Astrocyte of the cerebellum (primary cell): ENCODE data around the gene NXPH4.

ENCODE experiments used
- DNase-seq: peaks from one replicate; pipeline ENCODE4 v3.0.0-alpha.2; 2011; ENCODE audit warnings: low read depth
- H3K4me3 ChIP-seq: 2 replicates; pipeline ENCODE4 v1.5.1; 2011; ENCODE audit warnings: mild to moderate bottlenecking, low read depth, low read length, moderate library complexity
- in situ Hi-C: cut with HindIII; loops from 2 replicates; pipeline ENCODE4 v1.10.0; 2017; ENCODE audit warnings: low sequenced_read_pairs
- TF ChIP-seq, protein P1 (sequence below): IDR thresholded peaks from 2 replicates; pipeline ENCODE4 v1.5.1; 2012; ENCODE audit warnings: low read length, low read depth, moderate library complexity, mild to moderate bottlenecking; ENCODE audit errors: missing control alignments

Gene NXPH4

GRCh38 chr12:57195186-57195585 lies 21.4 kb upstream of the NXPH4 start:
- no peak overlapping the region for H3K4me3 ChIP-seq
- in situ Hi-C loops: no loop called here
- TF ChIP-seq, protein P1, sequence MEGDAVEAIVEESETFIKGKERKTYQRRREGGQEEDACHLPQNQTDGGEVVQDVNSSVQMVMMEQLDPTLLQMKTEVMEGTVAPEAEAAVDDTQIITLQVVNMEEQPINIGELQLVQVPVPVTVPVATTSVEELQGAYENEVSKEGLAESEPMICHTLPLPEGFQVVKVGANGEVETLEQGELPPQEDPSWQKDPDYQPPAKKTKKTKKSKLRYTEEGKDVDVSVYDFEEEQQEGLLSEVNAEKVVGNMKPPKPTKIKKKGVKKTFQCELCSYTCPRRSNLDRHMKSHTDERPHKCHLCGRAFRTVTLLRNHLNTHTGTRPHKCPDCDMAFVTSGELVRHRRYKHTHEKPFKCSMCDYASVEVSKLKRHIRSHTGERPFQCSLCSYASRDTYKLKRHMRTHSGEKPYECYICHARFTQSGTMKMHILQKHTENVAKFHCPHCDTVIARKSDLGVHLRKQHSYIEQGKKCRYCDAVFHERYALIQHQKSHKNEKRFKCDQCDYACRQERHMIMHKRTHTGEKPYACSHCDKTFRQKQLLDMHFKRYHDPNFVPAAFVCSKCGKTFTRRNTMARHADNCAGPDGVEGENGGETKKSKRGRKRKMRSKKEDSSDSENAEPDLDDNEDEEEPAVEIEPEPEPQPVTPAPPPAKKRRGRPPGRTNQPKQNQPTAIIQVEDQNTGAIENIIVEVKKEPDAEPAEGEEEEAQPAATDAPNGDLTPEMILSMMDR: no peak
- DNase-seq: no peak

GRCh38 chr12:57195611-57196371 lies 20.8 kb upstream of the NXPH4 start:
- TF ChIP-seq, protein P1: no peak
- no peak overlapping the region for H3K4me3 ChIP-seq
- in situ Hi-C loops: no loop called here
- DNase-seq: no peak

DNA sequence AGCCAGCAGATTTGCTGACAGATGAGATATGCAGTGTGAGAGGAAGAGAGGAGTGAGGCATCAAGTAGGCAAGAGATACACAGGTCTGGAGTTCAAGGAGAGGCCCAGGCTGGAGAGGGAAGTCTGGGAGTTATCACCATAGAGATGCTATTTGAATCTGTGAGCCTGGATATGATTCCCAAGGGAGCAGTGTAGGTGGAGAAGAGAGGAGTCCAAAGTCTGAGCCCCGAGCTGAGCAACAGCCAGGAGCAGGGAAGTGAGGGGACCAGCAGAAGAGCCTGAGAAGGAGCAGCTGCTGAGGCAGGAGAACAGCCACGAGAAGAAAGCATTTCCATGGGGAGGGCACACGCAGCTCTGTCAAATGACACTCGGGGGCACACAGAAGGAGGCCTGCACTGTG lies 20.2 kb upstream of the NXPH4 start:
- TF ChIP-seq, protein P1: no peak

DNA sequence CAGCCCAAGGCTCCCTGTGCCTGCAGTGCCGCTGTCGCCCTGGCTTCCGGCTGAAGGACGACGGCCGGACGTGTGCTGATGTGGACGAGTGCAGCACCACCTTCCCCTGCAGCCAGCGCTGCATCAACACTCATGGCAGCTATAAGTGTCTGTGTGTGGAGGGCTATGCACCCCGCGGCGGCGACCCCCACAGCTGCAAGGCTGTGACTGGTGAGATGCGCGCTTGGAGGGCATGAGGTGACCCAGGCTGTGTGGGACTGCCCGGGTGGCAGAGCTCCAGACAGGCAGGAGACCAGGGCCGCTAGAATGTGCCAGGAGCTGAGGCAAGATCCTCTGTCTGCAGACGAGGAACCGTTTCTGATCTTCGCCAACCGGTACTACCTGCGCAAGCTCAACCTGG lies 19.6 kb upstream of the NXPH4 start:
- TF ChIP-seq, protein P1: no peak
- DNase-seq: no peak
- H3K4me3 ChIP-seq: no peak overlapping the region
- in situ Hi-C loops: no loop called here

More for the DNA sequence above, 20.2 kb upstream of the NXPH4 start:
- H3K4me3 ChIP-seq: no peak overlapping the region
- no peak for DNase-seq
- in situ Hi-C loops: no loop called here

GRCh38 chr12:57198329-57198728 lies 18.3 kb upstream of the NXPH4 start:
- no peak overlapping the region for H3K4me3 ChIP-seq
- in situ Hi-C loops: no loop called here
- TF ChIP-seq, protein P1: no peak
- no peak for DNase-seq

- no peak overlapping the region for H3K4me3 ChIP-seq
- TF ChIP-seq, protein P1: no peak
- DNase-seq: no peak
- in situ Hi-C loops: no loop called here
These were observed 17.4 kb upstream of the NXPH4 start for GRCh38 chr12:57199191-57199590.
